ENCODE results near the gene EVA1B.

DNA sequence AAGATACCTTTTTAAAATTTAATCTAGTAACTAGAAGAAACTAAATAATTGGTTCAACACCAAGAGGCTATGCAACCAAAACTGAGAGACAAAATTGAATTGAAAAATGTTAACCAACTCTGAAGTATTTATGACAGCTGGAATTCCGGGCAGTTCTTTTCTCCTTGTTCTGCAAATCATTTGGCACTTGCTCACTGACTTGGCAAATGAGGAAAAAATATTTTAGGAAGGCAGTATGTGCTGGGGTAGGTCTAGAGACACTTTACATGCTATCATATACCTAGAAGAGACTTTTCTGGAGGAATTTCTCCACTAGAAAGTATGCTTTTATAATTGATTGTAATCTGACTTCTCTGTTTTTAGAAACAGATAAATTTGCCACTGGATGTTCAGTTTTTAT, 39.4 kb downstream of the EVA1B start:
- TF ChIP-seq, protein P1, sequence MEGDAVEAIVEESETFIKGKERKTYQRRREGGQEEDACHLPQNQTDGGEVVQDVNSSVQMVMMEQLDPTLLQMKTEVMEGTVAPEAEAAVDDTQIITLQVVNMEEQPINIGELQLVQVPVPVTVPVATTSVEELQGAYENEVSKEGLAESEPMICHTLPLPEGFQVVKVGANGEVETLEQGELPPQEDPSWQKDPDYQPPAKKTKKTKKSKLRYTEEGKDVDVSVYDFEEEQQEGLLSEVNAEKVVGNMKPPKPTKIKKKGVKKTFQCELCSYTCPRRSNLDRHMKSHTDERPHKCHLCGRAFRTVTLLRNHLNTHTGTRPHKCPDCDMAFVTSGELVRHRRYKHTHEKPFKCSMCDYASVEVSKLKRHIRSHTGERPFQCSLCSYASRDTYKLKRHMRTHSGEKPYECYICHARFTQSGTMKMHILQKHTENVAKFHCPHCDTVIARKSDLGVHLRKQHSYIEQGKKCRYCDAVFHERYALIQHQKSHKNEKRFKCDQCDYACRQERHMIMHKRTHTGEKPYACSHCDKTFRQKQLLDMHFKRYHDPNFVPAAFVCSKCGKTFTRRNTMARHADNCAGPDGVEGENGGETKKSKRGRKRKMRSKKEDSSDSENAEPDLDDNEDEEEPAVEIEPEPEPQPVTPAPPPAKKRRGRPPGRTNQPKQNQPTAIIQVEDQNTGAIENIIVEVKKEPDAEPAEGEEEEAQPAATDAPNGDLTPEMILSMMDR (IDR thresholded peaks at IDR 0.05) = no peak
- TF ChIP-seq POLR2A (IDR thresholded peaks at IDR 0.05) = no peak

All from stomach (tissue), 4 donors.